Thoracic aorta (tissue), 2 donors: ENCODE data around the gene DTNB. TPM values are rescaled to one million over a fixed set of nuclear protein-coding genes. Genes with fewer than 3 reads are reported as not detected.

Experiments used
- ATAC-seq: fragments of 150-250 bp; one replicate; pipeline ENCODE4 v1.8.0; 2017; ENCODE audit warnings: low read depth; ENCODE audit not compliant: insufficient number of reproducible peaks, low FRiP score
- DNase-seq: peaks from one replicate; pipeline ENCODE4 v3.0.0-alpha.2; 2020; ENCODE audit warnings: low spot score
- H3K27ac ChIP-seq, 2 donors: fragments of 200-600 bp; sonication (generic); 1 replicate in 1 of 2; 2 replicates in 1 of 2; pipeline ENCODE4 v1.5.1; 2016; ENCODE audit warnings: mild to moderate bottlenecking in 2 of 2, moderate library complexity in 2 of 2
- H3K27me3 ChIP-seq: fragments of 200-600 bp; sonication (generic); replicated peaks from 2 replicates; pipeline ENCODE4 v1.6.0; 2016; ENCODE audit warnings: mild to moderate bottlenecking; ENCODE audit not compliant: insufficient read depth
- H3K36me3 ChIP-seq: fragments of 200-600 bp; sonication (generic); one replicate; pipeline ENCODE4 v1.5.1; 2016
- H3K4me1 ChIP-seq, 2 donors: fragments of 200-600 bp; sonication (generic); 1 replicate in 1 of 2; 2 replicates in 1 of 2; pipeline versions ENCODE4 v1.5.1 to v1.6.0; 2016; ENCODE audit warnings: low read depth in 2 of 2, mild to moderate bottlenecking in 1 of 2; ENCODE audit not compliant: control insufficient read depth in 1 of 2
- H3K4me3 ChIP-seq: fragments of 200-600 bp; sonication (generic); 2 replicates; pipeline ENCODE4 v1.5.1; 2016; ENCODE audit warnings: mild to moderate bottlenecking
- H3K9me3 ChIP-seq: fragments of 200-600 bp; sonication (generic); 2 replicates; pipeline ENCODE4 v1.5.1; 2016
- CTCF ChIP-seq: fragments of 200-600 bp; sonication (generic); IDR thresholded peaks from one replicate; pipeline ENCODE4 v1.5.1; 2019; ENCODE audit warnings: antibody characterized with exemption
- total RNA-seq, 2 donors: library from RNA; depleted of rRNA; stranded (reverse); fragments of >200 nt; gene quantifications; one replicate each; pipeline versions ENCODE4 v1.1.0 to v1.2.3, GENCODE V29; 2016

The DTNB gene
- total RNA-seq, 2 donors from 2014 or later, result 16.3 to 76.2 TPM

- DNase-seq (no peak), ATAC-seq (no peak)
- H3K9me3 ChIP-seq, result no peaks in the 10 kb centered on the region
- H3K4me1 ChIP-seq, result no peaks in the 10 kb centered on the region
- no peak overlapping the region for H3K4me3 ChIP-seq
- no peak for TF ChIP-seq CTCF
- no peaks in the 10 kb centered on the region for H3K27me3 ChIP-seq
- no peaks in the 10 kb centered on the region for H3K36me3 ChIP-seq
- no peak overlapping the region for H3K27ac ChIP-seq
Observed at GRCh38 chr2:25598332-25598731, 75.0 kb downstream of the DTNB start.

- H3K27me3 ChIP-seq, result no peaks in the 10 kb centered on the region
- no peak for ATAC-seq
- no peak overlapping the region for H3K4me3 ChIP-seq
- no peaks in the 10 kb centered on the region for H3K4me1 ChIP-seq
- no peak overlapping the region for H3K27ac ChIP-seq
- no peak for TF ChIP-seq CTCF
- no peaks in the 10 kb centered on the region for H3K9me3 ChIP-seq
- no peak for DNase-seq
- H3K36me3 ChIP-seq, result no peaks in the 10 kb centered on the region
Observed at GRCh38 chr2:25597881-25598280, 75.5 kb downstream of the DTNB start.

GRCh38 chr2:25596516-25597244, 76.7 kb downstream of the DTNB start:
- no peaks in the 10 kb centered on the region for H3K36me3 ChIP-seq
- no peaks in the 10 kb centered on the region for H3K27me3 ChIP-seq
- H3K4me3 ChIP-seq, result no peak overlapping the region
- no peaks in the 10 kb centered on the region for H3K4me1 ChIP-seq
- no peaks in the 10 kb centered on the region for H3K9me3 ChIP-seq
- H3K27ac ChIP-seq, result no peak overlapping the region
- ATAC-seq, result no peak
- DNase-seq, result no peak
- no peak for TF ChIP-seq CTCF

GRCh38 chr2:25595393-25595792, 78.0 kb downstream of the DTNB start:
- no peak overlapping the region for H3K4me3 ChIP-seq
- no peaks in the 10 kb centered on the region for H3K36me3 ChIP-seq
- no peaks in the 10 kb centered on the region for H3K27me3 ChIP-seq
- no peaks in the 10 kb centered on the region for H3K9me3 ChIP-seq
- no peak for TF ChIP-seq CTCF
- no peaks in the 10 kb centered on the region for H3K4me1 ChIP-seq
- ATAC-seq, result no peak
- no peak for DNase-seq
- H3K27ac ChIP-seq, result no peak overlapping the region

- Histone ChIP-seq H3K4me1 (no peaks in the 10 kb centered on the region), H3K4me3 (no peak overlapping the region), H3K27me3 (no peaks in the 10 kb centered on the region), H3K9me3 (no peaks in the 10 kb centered on the region), H3K36me3 (no peaks in the 10 kb centered on the region), H3K27ac (no peak overlapping the region)
- DNase-seq, result no peak
- no peak for ATAC-seq
- TF ChIP-seq CTCF, result no peak
Observed at GRCh38 chr2:25594991-25595390, 78.4 kb downstream of the DTNB start.
